ENCODE measurements around the gene TNFAIP8L3.

TNFAIP8L3 gene

DNA sequence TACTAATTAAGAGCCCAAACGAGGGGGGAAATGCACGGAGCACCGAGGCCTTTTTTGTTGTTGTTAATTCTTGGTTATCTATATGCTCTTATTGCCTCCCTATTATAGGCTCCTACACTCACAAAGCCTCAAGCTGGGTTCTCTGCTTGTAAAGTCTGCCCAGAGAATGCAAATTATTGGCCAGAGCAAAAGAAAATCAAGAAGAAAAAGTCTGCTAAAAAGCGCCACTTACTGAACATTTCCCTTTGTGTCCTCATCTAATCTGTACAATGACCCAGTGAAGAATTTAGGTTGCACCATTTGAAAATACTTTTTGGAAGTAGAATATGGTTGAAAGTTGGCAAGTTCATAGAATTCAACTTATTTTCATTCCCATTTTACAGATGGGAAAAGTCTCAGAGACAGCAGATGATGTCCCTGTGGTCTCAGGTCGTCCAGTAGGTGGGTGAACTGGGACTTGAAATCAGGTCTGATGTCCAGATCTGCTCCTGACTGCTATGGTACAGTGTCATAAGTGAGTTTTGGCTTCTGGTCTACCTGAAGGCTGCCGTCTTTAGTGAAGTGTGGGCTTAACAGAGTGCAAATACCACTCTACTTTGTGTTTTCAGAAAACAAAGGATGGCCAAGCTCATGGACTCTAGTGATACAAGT, 1.1 kb upstream of the TNFAIP8L3 start:
- peaks cover 91% of the 10 kb centered on the region for H3K27me3 ChIP-seq
- no peak for TF ChIP-seq CTCF (IDR thresholded peaks at IDR 0.05; ENCODE audit: low read depth, low read length)

GRCh38 chr15:51093839-51094605, 684 bp downstream of the TNFAIP8L3 start:
- Histone ChIP-seq H3K4me1 (no peaks in the 10 kb centered on the region), H3K27me3 (peaks cover 97% of the 10 kb centered on the region), H3K9me3 (no peaks in the 10 kb centered on the region), H3K36me3 (no peaks in the 10 kb centered on the region), H3K4me3 (ENCODE audit: low read depth, low read length) (peak overlapping the region; percentile 11; the same call in 1 of the 2 replicates)
- no peak for TF ChIP-seq CTCF (IDR thresholded peaks at IDR 0.05; ENCODE audit: low read depth, low read length)
- DNase-seq: no peak

More for the DNA sequence above, 1.1 kb upstream of the TNFAIP8L3 start:
- no peaks in the 10 kb centered on the region for H3K4me1 ChIP-seq
- H3K4me3 ChIP-seq (ENCODE audit: low read depth, low read length): no peak overlapping the region
- H3K9me3 ChIP-seq: no peaks in the 10 kb centered on the region
- H3K36me3 ChIP-seq: no peaks in the 10 kb centered on the region
- no peak for DNase-seq

DNA sequence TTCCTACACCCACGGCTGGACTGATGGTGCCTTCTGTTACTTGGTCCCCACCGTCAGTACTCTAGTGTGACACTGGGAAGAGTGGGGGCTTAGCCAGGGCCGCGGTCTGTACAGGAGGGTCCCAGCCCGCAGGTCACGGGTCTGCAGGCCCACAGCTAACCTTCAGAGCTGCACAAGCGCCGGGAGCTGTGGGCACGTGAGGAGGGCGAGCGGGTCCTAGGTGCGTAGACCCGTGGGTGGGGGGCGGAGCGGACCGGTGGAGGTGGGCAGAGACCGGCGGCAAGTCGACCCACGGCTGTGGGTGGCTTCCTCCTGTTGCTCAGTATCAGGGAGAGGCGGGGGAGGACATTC, 1.2 kb downstream of the TNFAIP8L3 start:
- no peaks in the 10 kb centered on the region for H3K9me3 ChIP-seq
- H3K36me3 ChIP-seq: no peaks in the 10 kb centered on the region
- no peaks in the 10 kb centered on the region for H3K4me1 ChIP-seq
- TF ChIP-seq CTCF (IDR thresholded peaks at IDR 0.05; ENCODE audit: low read depth, low read length): no peak
- DNase-seq: no peak
- H3K27me3 ChIP-seq: peaks cover 97% of the 10 kb centered on the region
- no peak overlapping the region for H3K4me3 ChIP-seq (ENCODE audit: low read depth, low read length)

GRCh38 chr15:51092480-51093040, 2.1 kb downstream of the TNFAIP8L3 start:
- no peak for TF ChIP-seq CTCF (IDR thresholded peaks at IDR 0.05; ENCODE audit: low read depth, low read length)
- H3K4me1 ChIP-seq: no peaks in the 10 kb centered on the region
- H3K9me3 ChIP-seq: no peaks in the 10 kb centered on the region
- no peak overlapping the region for H3K4me3 ChIP-seq (ENCODE audit: low read depth, low read length)
- DNase-seq: no peak
- H3K27me3 ChIP-seq: peaks cover 88% of the 10 kb centered on the region
- H3K36me3 ChIP-seq: no peaks in the 10 kb centered on the region

DNA sequence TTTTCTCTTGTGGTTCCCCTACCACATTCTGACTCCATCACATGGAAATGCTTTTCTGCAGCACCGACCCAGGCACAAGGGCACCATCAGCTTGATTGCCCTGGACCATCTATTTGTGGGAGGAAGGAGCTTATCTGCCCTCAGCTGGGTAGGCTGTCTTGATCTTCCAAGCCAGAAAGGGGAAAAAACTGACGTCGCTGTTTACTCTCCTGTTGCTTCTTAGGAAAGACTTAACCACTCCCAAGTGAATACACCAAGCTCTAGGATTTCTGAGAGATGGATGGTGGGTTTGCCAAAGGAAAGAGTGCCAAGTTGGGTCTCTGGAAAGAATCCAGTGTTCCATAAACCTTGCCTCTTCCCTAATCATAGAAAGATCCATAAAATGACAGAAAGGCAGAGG, 4.0 kb downstream of the TNFAIP8L3 start:
- Histone ChIP-seq H3K27me3 (peaks cover 71% of the 10 kb centered on the region), H3K4me3 (ENCODE audit: low read depth, low read length) (no peak overlapping the region), H3K4me1 (no peaks in the 10 kb centered on the region), H3K36me3 (no peaks in the 10 kb centered on the region), H3K9me3 (no peaks in the 10 kb centered on the region)
- no peak for DNase-seq
- TF ChIP-seq CTCF (IDR thresholded peaks at IDR 0.05; ENCODE audit: low read depth, low read length): no peak

Measured in BE2C (cell line).